Effector CD4-positive, alpha-beta T cell (primary cell): Measurements from ENCODE around the gene TVP23C.

ENCODE experiments used
- DNase-seq: peaks from one replicate; pipeline ENCODE4 v3.0.0-alpha.2; 2020

Gene TVP23C

DNA sequence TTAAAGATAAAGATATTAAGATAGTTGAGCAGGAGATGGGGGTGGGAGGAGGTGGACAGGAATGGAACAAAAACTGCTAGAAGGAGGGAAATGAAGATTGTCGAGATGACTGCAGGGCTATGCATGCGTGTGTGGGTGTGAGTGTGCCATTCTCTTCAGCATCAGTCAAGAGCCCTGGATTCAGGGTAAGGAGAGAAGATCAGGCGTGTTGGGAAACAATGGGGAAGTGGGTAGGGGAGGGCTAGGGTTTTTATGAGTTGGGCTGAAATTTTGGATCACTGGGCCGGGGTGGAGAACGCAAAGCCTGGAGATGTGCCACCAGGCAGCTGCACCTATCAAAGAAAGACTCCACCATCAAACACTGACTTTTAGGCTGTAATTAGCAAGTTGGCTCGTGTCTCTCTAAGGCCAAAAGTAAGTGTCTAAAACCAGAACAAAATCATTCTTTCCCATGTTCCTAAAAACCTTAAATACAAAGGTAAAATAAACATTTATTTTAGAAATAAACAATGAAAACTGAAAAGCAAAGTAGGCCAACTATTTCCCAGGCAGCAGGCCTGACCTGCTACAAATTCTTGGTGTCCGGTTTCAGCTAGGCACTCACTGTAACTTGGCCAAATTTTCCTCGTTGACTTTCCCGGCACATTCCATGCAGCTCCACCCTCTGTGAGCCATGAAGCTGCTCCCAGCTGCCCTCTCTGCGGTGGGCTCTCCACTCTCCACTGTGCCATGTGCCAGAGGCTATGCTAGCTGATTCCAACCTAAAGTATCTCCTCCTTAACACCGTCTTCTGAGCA lies 100.1 kb downstream of the TVP23C start:
- DNase-seq, result no peak

DNA sequence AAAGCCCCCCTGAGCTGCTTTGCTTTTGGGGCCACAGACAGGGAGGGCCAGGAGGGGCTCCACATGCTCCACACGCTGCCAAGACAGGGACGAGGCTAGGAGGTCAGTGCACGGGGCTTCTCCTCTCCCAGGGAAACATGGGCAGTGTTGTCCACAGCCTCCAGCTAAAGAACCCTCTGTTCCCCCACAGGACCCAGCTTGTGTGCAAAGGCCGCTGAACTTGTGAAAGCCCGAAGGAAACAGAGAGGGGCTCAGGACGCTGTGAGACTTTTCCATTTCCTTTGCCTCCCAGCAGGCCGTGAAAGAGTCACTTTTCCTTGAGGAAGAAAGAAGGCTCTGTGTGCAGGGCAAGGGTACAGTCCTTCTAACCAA lies 105.6 kb downstream of the TVP23C start:
- DNase-seq, result no peak

DNA sequence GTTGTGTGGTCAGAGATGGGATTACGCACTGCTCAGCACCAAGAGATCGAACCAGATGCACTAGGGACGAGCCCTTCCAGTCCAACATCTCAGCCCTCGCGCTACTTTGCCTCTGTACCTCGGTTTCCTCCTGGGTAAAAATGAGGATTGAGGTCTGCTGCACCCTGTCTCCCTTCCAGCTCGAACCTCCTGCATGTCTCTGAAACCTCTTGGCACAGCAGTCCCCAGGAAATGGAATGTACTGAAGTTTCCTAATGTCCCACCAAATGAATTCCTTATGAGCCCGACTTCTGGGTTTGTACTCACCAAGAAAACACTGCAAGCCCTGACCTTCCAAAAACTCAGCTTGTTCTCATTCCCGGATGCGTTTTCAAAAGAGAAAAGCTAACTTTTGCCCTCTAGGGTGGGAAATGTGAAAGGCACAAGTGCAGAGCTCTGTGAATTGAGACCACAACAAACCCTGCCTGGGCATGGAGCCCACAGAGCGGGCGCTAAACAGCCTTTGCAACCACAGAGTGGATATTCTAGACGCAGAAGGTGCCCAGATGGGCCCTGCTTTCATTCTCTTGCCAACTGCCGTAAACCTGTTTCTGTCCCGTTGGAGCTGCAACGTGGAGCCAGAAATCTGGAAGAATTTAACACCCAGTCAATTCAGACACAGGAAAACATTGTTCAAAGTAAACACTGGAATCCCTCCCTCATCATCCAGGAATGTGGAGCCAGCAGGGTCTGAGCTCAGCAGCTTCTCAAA lies 106.1 kb downstream of the TVP23C start:
- DNase-seq, result no peak

DNA sequence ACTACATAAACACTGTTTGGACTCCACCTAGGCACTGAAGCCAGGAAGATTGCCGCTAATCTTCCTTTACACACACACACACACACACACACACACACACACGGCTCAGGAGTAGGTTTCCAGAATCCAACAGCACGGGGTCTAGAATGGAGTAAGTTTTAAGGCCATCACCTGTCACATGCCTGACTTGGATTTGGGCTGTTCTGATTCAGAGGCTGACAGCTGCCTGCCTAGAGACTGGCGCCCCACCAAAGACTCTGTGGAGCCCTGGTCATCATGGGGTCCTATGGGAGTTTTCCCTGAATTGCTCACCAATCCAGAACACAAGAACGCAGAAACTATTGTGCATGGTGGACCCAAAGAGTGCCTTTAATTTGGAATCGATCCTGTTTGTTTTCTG lies 106.8 kb downstream of the TVP23C start:
- DNase-seq, result no peak

DNA sequence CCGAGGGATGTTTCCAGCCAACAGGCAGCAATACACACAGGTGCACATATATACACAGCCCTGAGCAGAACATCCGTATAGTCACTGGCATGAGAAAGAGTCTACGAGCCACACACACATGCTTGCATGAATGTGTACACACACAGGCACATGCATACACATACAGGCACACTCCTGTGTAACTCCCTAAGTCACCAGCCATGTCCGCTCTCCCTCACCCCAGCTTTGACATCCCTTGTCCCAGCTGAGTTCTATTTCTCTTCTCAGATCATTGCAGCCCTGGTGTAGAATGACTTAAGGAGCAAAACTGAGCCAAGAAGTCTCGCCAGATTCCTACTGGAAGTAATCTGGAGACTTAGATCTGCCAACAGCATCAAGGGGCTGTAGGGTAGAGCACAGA lies 108.9 kb downstream of the TVP23C start:
- no peak for DNase-seq

DNA sequence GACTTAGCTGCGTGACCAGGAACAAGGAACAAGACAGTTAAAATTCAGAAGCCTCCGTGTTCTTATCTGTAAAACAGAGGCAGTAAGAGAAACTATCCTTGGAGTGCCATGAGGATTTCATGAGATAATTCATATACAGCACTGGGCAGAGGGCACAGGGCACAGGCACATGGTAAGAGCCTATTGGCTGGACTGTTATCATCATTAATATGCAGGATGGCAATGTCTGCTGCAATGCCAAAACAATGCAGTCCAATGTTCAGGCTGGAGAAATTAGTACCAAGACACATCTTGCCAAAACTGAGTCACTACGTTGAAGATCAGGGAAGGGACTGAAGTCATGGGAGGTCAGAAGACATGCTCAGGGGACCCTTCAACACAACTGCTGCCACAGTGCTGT lies 109.5 kb downstream of the TVP23C start:
- DNase-seq, result no peak

DNA sequence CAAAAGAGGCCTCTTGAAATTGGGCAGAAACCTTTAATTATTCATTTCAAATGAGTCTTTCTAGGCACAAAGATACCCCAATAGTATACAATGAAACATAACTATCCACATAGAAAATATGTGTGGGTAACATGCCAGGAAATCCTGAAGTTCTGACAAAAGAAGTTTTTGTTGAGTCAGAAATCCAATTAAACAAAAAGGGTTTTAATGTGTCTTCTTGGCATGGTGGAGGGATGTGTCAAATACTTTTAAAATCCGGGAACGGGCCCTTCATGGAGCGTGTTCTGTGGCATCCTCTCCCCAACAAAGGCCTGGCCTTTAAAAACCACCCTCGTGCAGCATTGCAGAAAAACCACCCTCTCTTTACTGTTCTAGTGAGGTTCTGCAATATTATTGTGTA lies 110.0 kb downstream of the TVP23C start:
- no peak for DNase-seq

DNA sequence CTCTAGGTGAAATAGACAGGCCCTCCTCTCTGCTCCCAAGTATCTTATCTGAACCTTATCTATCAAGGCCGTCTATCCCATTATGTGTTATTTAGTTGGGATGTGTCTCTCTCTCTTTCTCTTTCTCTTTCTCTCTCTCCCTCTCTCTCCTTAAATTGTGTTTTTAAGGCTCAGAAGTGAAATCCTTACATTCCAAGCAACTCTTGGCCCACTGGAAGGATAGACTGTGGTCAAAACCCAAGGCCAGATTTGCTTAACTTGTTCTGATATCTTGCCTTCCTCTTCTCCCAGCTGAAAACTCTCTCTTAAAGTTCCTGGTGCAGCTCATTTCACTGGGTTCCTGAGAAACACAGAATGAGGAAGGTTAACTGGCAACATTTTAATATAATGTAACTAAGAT lies 110.5 kb downstream of the TVP23C start:
- DNase-seq, result no peak
